ENCODE results near the gene FBLN2. TPM values are rescaled to one million over a fixed set of nuclear protein-coding genes. Genes with fewer than 3 reads are reported as not detected.

The FBLN2 gene
- total RNA-seq, 1 donor from 2014 or later, result not detected

DNA sequence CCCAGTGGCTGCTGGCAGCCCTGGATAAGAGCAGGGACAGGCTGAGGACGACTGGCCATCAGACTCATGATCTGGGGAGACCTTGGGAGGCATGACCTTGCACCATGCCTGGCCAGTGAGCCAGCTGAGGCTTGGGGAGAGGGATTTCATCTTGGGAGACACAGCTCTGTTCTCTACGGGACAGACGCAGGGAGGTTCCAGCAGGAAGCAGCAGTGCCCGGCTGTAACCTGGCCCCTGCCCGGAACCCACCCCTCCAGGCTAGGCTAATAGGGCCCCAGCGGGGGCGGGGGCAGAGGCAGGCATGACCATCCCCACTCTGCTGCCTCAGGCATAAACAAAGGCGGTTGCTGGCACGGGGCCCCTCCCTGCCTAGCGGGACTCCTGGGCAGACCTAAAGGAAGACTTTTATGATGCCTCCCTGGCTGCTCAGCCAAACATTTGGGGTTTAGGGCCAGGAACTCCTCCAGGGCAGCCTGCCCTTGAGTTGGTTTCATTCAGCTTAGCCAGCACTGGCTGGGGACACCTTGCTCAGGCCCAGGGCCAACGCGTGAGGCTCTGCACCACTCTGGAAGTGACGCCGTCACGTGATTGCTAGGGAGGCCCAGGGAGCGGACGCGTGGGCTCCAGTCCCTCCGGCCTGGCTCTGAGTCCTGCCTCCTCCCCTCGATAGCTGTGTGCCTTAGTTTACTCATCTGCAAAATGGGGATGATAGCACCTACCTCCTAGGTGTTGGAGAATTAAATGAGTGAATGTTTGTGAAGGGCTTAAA is 41.2 kb upstream of the FBLN2 start:
- Mint-ChIP-seq H3K36me3 (ENCODE audit: low read depth) (no peaks in the 10 kb centered on the region), H3K27me3 (no peaks in the 10 kb centered on the region), H3K9me3 (no peaks in the 10 kb centered on the region), H3K4me3 (no peak overlapping the region), H3K27ac (no peak overlapping the region), H3K4me1 (no peaks in the 10 kb centered on the region)
- intact Hi-C loops (cut with micrococcal nuclease), result no loop called here
- no peak for DNase-seq

GRCh38 chr3:13508496-13508895 is 40.4 kb upstream of the FBLN2 start:
- no peaks in the 10 kb centered on the region for H3K9me3 Mint-ChIP-seq
- intact Hi-C loops (cut with micrococcal nuclease), result no loop called here
- H3K4me3 Mint-ChIP-seq, result no peak overlapping the region
- H3K36me3 Mint-ChIP-seq (ENCODE audit: low read depth), result no peaks in the 10 kb centered on the region
- H3K4me1 Mint-ChIP-seq, result no peaks in the 10 kb centered on the region
- DNase-seq, result no peak
- H3K27me3 Mint-ChIP-seq, result no peaks in the 10 kb centered on the region
- no peak overlapping the region for H3K27ac Mint-ChIP-seq

GRCh38 chr3:13509059-13509815 is 39.7 kb upstream of the FBLN2 start:
- Mint-ChIP-seq H3K27ac (no peak overlapping the region), H3K36me3 (ENCODE audit: low read depth) (no peaks in the 10 kb centered on the region), H3K4me3 (no peak overlapping the region), H3K4me1 (no peaks in the 10 kb centered on the region), H3K9me3 (no peaks in the 10 kb centered on the region), H3K27me3 (no peaks in the 10 kb centered on the region)
- DNase-seq, result no peak
- intact Hi-C loops (cut with micrococcal nuclease), result no loop called here

DNA sequence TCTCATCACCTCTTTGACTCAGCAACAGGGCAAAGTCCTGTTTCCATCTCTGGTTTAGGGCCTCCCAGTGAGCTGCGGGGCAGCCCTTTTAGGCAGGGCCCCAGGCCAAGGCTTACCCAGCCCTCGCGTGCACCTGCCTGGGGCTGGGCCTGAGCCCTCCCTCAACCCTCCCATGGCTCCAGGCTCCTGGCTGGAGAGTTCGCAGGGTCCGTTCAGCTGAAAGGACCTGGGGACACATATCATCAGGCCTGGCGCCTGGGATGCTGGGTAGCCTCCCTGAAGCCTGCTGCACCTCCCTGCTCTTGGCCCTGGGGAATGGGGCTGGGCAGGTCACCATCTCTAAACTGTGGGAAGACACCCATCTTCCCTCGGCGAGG is 39.1 kb upstream of the FBLN2 start:
- no peaks in the 10 kb centered on the region for H3K9me3 Mint-ChIP-seq
- no peaks in the 10 kb centered on the region for H3K4me1 Mint-ChIP-seq
- no peak for DNase-seq
- H3K4me3 Mint-ChIP-seq, result no peak overlapping the region
- intact Hi-C loops (cut with micrococcal nuclease), result no loop called here
- H3K36me3 Mint-ChIP-seq (ENCODE audit: low read depth), result no peaks in the 10 kb centered on the region
- H3K27me3 Mint-ChIP-seq, result no peaks in the 10 kb centered on the region
- H3K27ac Mint-ChIP-seq, result no peak overlapping the region

DNA sequence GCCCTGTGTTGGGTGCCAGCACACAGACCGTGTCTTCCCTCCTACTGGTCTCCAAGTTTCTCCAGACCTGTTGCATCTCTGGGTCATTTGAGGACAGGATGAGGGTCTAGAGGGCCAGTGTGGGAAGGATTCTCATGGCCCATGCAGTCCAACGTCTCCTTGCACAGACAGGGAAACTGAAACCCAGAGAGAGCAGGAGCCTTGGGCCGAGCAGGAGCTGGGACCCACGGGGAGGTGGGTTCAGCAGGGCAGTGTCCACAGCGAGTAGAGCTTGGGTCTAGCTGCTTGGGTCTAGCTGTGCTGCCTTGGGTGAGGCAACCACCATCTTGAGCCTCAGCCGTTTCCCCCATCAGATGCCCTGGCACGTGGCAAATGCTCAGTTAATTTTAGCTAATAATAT is 36.5 kb upstream of the FBLN2 start:
- no peaks in the 10 kb centered on the region for H3K36me3 Mint-ChIP-seq (ENCODE audit: low read depth)
- H3K4me3 Mint-ChIP-seq, result no peak overlapping the region
- intact Hi-C loops (cut with micrococcal nuclease), result no loop called here
- H3K4me1 Mint-ChIP-seq, result no peaks in the 10 kb centered on the region
- no peak for DNase-seq
- H3K9me3 Mint-ChIP-seq, result no peaks in the 10 kb centered on the region
- H3K27ac Mint-ChIP-seq, result no peak overlapping the region
- no peaks in the 10 kb centered on the region for H3K27me3 Mint-ChIP-seq

DNA sequence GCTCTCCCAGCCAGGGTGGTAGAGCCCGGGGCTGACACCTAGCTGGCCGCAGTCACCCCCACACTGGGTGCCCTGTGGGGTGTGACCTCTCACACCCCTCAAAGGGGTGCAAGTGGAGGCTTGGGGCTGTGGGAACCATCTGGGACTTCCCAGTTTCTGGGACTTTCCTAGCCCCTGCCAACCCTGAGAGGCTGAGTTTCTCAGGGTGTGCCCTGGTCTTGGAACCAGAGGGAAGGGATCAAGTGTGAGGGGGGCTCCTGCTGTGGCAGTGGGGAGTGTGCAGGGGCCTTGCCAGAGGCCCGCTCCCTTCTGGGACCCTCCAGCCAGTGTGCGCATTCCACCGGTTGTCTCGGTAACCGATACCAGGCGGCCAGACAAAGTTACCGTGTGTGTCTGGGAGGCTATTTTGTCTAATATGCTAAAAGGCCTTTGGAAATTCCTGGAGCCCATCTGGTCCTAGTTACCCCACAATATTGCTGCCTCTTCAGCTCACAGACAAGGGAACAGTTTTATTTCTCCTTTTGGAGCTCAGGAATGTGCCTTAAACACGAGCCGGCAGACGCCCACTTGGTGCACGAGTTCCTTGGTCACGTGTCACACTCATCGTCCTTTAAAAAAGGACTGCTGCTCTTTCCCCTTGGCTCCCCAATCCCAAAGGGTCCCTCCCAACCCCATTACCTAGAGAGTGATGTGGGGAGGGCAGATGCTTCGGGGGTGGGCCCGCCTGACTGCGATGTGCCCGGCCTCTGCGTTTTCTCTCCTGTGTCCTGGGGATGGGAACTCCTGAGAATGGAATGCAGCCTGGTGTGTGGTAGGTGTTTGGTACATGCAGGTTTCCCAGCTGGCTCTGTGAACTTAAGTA is 35.6 kb upstream of the FBLN2 start:
- H3K9me3 Mint-ChIP-seq, result no peaks in the 10 kb centered on the region
- H3K36me3 Mint-ChIP-seq (ENCODE audit: low read depth), result no peaks in the 10 kb centered on the region
- DNase-seq, result no peak
- intact Hi-C loops (cut with micrococcal nuclease), result no loop called here
- no peak overlapping the region for H3K4me3 Mint-ChIP-seq
- no peaks in the 10 kb centered on the region for H3K27me3 Mint-ChIP-seq
- H3K27ac Mint-ChIP-seq, result no peak overlapping the region
- no peaks in the 10 kb centered on the region for H3K4me1 Mint-ChIP-seq

DNA sequence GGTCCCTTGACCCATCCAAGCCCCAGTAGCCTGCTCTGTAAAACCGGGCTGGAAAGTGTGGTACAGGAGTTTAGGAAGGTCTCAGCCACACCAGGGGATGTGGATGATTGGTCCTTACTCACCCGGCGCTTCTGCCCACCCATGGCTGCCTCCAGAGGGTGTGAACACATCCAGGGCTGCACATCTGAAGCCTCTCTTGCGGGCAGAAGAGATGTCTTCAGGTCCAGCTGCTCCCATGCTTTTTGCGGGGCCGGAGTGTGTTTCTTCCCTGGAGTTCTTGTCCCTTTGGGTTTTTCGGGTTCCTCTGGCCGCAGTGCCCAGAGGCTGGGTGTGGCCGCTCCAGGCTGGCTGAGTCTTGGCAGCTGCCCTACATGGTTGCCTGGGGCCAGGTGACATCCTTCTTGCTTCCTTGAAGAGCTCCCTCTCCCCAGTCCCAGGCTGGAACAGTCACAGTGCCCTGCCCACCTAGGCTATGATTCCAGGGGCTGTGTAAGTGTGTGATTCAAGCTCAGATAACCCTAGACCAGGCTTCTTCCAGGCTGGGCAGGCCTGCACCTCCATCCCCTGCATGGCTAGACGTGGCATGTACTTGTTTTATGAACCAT is 34.9 kb upstream of the FBLN2 start:
- DNase-seq, result no peak
- intact Hi-C loops (cut with micrococcal nuclease), result no loop called here

GRCh38 chr3:13514639-13515435 is 34.1 kb upstream of the FBLN2 start:
- H3K36me3 Mint-ChIP-seq (ENCODE audit: low read depth), result no peaks in the 10 kb centered on the region
- no peak for DNase-seq
- no peaks in the 10 kb centered on the region for H3K9me3 Mint-ChIP-seq
- no peaks in the 10 kb centered on the region for H3K4me1 Mint-ChIP-seq
- no peak overlapping the region for H3K4me3 Mint-ChIP-seq
- no peak overlapping the region for H3K27ac Mint-ChIP-seq
- no peaks in the 10 kb centered on the region for H3K27me3 Mint-ChIP-seq
- intact Hi-C loops (cut with micrococcal nuclease), result no loop called here

More for the DNA sequence above, 34.9 kb upstream of the FBLN2 start:
- no peaks in the 10 kb centered on the region for H3K36me3 Mint-ChIP-seq (ENCODE audit: low read depth)
- no peaks in the 10 kb centered on the region for H3K9me3 Mint-ChIP-seq
- H3K4me1 Mint-ChIP-seq, result no peaks in the 10 kb centered on the region
- no peak overlapping the region for H3K27ac Mint-ChIP-seq
- no peak overlapping the region for H3K4me3 Mint-ChIP-seq
- H3K27me3 Mint-ChIP-seq, result no peaks in the 10 kb centered on the region

DNA sequence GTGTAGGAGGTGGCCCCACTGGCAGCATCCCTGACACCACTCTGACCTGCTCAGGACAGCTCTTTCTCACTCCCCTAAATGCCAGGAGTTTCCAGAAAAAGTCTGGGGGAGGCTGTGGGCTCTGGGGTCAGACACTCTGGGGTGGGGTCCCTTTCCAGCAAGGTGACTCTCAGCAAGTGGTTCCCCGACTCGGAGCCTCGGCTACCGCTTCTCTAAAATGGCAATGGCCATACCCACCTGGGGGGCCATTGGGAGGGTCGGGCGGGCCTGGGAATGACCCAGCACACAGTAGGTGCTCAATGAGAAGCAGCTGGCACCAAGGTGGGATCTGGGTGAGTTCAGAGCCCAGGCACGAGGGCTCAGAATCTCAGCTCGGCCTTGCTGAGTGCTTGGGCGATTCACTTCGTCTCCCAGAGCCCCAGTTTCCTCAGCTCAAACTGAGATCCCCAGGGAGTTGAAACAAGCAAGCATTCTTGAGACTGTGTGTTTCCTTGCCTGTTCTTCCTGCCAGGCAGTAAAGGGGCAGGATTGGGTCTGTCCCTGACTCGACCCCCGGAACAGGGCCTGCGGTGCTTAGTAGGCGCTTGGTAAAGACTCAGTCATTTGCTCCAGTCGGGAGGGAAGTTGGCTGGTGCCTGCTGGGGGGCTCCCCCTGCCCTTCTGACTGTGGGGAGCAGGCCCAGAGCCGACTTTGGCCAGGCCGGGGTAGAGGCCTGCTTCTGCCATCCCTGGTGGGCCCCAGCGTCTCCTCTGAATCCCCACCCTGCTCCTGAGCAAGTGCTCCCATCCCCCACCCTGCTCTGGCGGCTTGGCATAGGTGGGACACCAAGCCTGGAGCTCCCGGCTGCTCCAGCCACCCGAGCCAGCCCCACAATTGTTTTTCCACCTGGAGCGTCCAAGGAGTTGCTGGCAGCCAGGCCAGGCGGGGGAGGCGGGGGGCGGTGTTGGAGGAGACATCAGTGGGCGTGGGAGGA is 32.9 kb upstream of the FBLN2 start:
- no peaks in the 10 kb centered on the region for H3K27me3 Mint-ChIP-seq
- intact Hi-C loops (cut with micrococcal nuclease), result no loop called here
- H3K27ac Mint-ChIP-seq, result no peak overlapping the region
- no peaks in the 10 kb centered on the region for H3K4me1 Mint-ChIP-seq
- no peaks in the 10 kb centered on the region for H3K36me3 Mint-ChIP-seq (ENCODE audit: low read depth)
- H3K9me3 Mint-ChIP-seq, result no peaks in the 10 kb centered on the region
- no peak overlapping the region for H3K4me3 Mint-ChIP-seq
- no peak for DNase-seq

GRCh38 chr3:13516760-13517135 is 32.2 kb upstream of the FBLN2 start:
- H3K4me1 Mint-ChIP-seq, result no peaks in the 10 kb centered on the region
- intact Hi-C loops (cut with micrococcal nuclease), result no loop called here
- H3K36me3 Mint-ChIP-seq (ENCODE audit: low read depth), result no peaks in the 10 kb centered on the region
- H3K27me3 Mint-ChIP-seq, result peaks cover under 1% of the 10 kb centered on the region
- DNase-seq, result no peak
- no peak overlapping the region for H3K27ac Mint-ChIP-seq
- H3K4me3 Mint-ChIP-seq, result no peak overlapping the region
- no peaks in the 10 kb centered on the region for H3K9me3 Mint-ChIP-seq

DNA sequence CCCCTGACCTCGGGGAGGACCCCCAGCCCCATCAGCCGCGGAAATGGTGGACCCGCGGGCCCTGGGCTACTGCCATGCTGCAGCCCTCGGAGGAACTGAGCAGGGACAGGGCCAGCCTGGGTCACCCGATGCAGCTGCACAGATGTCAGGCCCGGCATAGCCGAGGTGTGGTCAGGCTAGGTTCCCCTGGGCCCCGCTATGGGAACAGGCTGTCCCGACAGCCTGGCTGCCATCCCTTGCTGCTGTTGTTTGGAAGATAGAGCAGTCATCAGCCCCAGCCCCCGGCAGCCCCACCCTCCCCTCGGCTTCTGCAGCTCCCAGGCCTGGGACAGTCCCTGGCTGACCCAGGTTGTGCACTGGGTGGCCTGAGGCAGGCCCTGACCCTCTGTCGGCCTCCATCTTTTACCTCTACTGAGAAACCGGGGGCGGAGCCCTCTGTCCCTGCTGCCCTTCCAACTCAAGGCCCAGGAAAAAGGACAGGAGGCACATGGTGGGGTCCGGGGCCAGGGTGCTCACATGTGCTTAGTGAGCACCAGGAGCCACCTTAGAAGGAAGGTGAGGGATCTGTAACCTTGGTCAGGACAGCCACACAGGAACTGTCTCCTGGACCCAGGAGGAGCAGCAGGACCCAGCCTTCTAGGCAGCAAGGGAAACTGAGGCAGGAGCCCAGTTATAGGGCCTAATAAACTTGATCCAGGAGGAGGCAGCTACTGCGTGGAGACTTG is 31.5 kb upstream of the FBLN2 start:
- H3K27me3 Mint-ChIP-seq, result peaks cover 2% of the 10 kb centered on the region
- no peak overlapping the region for H3K4me3 Mint-ChIP-seq
- no peaks in the 10 kb centered on the region for H3K36me3 Mint-ChIP-seq (ENCODE audit: low read depth)
- no peaks in the 10 kb centered on the region for H3K9me3 Mint-ChIP-seq
- no peak for DNase-seq
- no peak overlapping the region for H3K27ac Mint-ChIP-seq
- H3K4me1 Mint-ChIP-seq, result no peaks in the 10 kb centered on the region
- intact Hi-C loops (cut with micrococcal nuclease), result no loop called here

GRCh38 chr3:13518516-13518953 is 30.4 kb upstream of the FBLN2 start:
- DNase-seq, result no peak
- Mint-ChIP-seq H3K4me3 (no peak overlapping the region), H3K27me3 (peaks cover 2% of the 10 kb centered on the region), H3K36me3 (ENCODE audit: low read depth) (no peaks in the 10 kb centered on the region), H3K27ac (no peak overlapping the region), H3K4me1 (no peaks in the 10 kb centered on the region), H3K9me3 (no peaks in the 10 kb centered on the region)
- intact Hi-C loops (cut with micrococcal nuclease), result no loop called here
